Spleen (tissue), 7 donors: Measurements from ENCODE around the gene IGF2.

ENCODE experiments used
- POLR2A ChIP-seq, 3 donors: fragments of 450-650 bp; IDR thresholded peaks; one replicate each; pipeline ENCODE4 v1.5.1; 2017; ENCODE audit warnings: antibody characterized with exemption in 3 of 3, mild to moderate bottlenecking in 1 of 3
- POLR2AphosphoS5 ChIP-seq, 3 donors: sonication (generic); formaldehyde crosslinking; IDR thresholded peaks; one replicate each; pipeline ENCODE4 v1.5.1; 2017; ENCODE audit warnings: antibody characterized with exemption in 3 of 3
- TF ChIP-seq, protein P1 (sequence below), 11 experiments: fragments of 200-600 bp in 7 of 11; fragments of 450-650 bp in 4 of 11; sonication (generic) in 4 of 11; IDR thresholded peaks in 8 of 11; conservative IDR thresholded peaks in 3 of 11; 1 replicate in 7 of 11; 2 replicates in 4 of 11; pipeline versions ENCODE4 v1.4.0 to v1.8.0; 2016 to 2021; ENCODE audit warnings: antibody characterized with exemption in 11 of 11, inconsistent platforms in 4 of 11, mild to moderate bottlenecking in 1 of 11
- donor health status: DM: no; HTN: no; CAD: no; lungs with moderate emphysema.
- donor health status: DM: no; HTN: no; CAD: no.
- donor health status: DM: no; HTN: no; CAD: no.

GRCh38 chr11:2115308-2115707 lies 23.9 kb downstream of the IGF2 start:
- TF ChIP-seq, protein P1, sequence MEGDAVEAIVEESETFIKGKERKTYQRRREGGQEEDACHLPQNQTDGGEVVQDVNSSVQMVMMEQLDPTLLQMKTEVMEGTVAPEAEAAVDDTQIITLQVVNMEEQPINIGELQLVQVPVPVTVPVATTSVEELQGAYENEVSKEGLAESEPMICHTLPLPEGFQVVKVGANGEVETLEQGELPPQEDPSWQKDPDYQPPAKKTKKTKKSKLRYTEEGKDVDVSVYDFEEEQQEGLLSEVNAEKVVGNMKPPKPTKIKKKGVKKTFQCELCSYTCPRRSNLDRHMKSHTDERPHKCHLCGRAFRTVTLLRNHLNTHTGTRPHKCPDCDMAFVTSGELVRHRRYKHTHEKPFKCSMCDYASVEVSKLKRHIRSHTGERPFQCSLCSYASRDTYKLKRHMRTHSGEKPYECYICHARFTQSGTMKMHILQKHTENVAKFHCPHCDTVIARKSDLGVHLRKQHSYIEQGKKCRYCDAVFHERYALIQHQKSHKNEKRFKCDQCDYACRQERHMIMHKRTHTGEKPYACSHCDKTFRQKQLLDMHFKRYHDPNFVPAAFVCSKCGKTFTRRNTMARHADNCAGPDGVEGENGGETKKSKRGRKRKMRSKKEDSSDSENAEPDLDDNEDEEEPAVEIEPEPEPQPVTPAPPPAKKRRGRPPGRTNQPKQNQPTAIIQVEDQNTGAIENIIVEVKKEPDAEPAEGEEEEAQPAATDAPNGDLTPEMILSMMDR (IDR thresholded peaks at IDR 0.05 in 8 of 11, conservative IDR thresholded peaks at IDR 0.05 in 3 of 11): no peak
- TF ChIP-seq POLR2AphosphoS5 (IDR thresholded peaks at IDR 0.05): no peak
- no peak for TF ChIP-seq POLR2A (IDR thresholded peaks at IDR 0.05)
